GM19467 (cell line): ENCODE results near the gene ASB8.
A peak's percentile ranks its signal among the peaks of the same experiment; 100 is the strongest.
"Not testable (repeated sequence)": the region's sequence is repeated elsewhere in the genome, so short reads cannot be mapped to it uniquely, and the experiment has no call there.

Experiments
- ATAC-seq: cut with Tn5 transposase; IDR thresholded peaks from one replicate; pipeline ENCODE4 v1.9.1; 2021; ENCODE audit warnings: mild to moderate bottlenecking, moderate library complexity; ENCODE audit not compliant: unreplicated experiment

The ASB8 gene

GRCh38 chr12:48142818-48143674, 14.3 kb downstream of the ASB8 start:
- no peak for ATAC-seq

- ATAC-seq: no peak
Observed at GRCh38 chr12:48135027-48135426, 22.3 kb downstream of the ASB8 start.

GRCh38 chr12:48132826-48133225, 24.5 kb downstream of the ASB8 start:
- ATAC-seq: no peak

- ATAC-seq: no peak
Observed at GRCh38 chr12:48131517-48131916, 25.8 kb downstream of the ASB8 start.

- no peak for ATAC-seq
Observed at GRCh38 chr12:48129376-48129775, 27.9 kb downstream of the ASB8 start.

GRCh38 chr12:48128800-48129199, 28.5 kb downstream of the ASB8 start:
- no peak for ATAC-seq

- ATAC-seq: no peak
Observed at GRCh38 chr12:48126953-48127630, 30.2 kb downstream of the ASB8 start.

GRCh38 chr12:48125985-48126384, 31.3 kb downstream of the ASB8 start:
- no peak for ATAC-seq

- ATAC-seq: not testable (repeated sequence)
Observed at GRCh38 chr12:48125542-48125941, 31.8 kb downstream of the ASB8 start.

- ATAC-seq: no peak
Observed at GRCh38 chr12:48123169-48123568, 34.1 kb downstream of the ASB8 start.

- no peak for ATAC-seq
Observed at GRCh38 chr12:48122065-48122834, 35.1 kb downstream of the ASB8 start.

- ATAC-seq: no peak
Observed at GRCh38 chr12:48121522-48121921, 35.8 kb downstream of the ASB8 start.

- ATAC-seq: no peak
Observed at GRCh38 chr12:48119834-48120195, 37.5 kb downstream of the ASB8 start.

- ATAC-seq: peak; percentile 99
Observed at GRCh38 chr12:48119078-48119833, 38.1 kb downstream of the ASB8 start, which contains the start of gene PFKM. Gene PFKM, plus strand, starts transcription at chr12:48119364. Its CDS starts 3,411 bp downstream, at chr12:48122775.

GRCh38 chr12:48118284-48118871, 38.9 kb downstream of the ASB8 start:
- no peak for ATAC-seq

- no peak for ATAC-seq
Observed at GRCh38 chr12:48115957-48116356, 41.4 kb downstream of the ASB8 start.

- ATAC-seq: not testable (repeated sequence)
Observed at GRCh38 chr12:48111312-48111693, 46.0 kb downstream of the ASB8 start.

- no peak for ATAC-seq
Observed at GRCh38 chr12:48110691-48111311, 46.5 kb downstream of the ASB8 start.

GRCh38 chr12:48109424-48109823, 47.9 kb downstream of the ASB8 start:
- no peak for ATAC-seq
